ENCODE results near the gene TOE1.
"Not testable (repeated sequence)": the region's sequence is repeated elsewhere in the genome, so short reads cannot be mapped to it uniquely, and the experiment has no call there.

TOE1 gene

GRCh38 chr1:45355683-45356082 is 15.7 kb downstream of the TOE1 start:
- no peak for DNase-seq

GRCh38 chr1:45356186-45356585 is 16.2 kb downstream of the TOE1 start:
- DNase-seq, result no peak

DNA sequence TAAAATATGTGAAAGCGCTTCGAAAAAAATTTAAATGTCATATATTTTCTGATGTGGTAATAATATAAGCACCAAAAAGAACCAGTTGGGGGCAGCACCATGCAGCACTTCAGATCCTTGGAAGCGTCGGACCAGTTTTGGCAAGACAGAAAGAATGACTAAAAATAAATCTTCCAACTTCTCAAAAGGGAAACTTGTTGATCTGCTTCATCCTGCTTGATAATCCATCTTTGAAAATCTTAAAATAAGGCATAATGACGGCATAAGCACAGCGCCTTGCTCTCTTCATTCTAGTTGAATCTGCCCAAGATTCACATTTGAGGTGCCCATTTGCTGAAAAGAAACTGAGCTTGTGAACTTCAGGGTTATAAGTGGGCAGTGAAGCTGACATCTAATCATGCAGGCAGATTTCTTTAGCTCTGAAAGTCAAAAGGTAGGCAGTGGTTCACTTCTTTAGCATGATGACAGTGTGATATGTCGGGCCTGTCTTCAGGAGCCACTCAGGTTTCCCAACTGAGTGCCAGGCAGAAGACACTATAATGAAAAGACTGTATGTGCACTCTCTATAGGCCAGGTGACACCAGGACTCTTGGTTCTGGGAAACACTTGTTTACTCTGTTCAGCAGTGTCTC is 20.0 kb downstream of the TOE1 start:
- peak; percentile 47 to 60 for DNase-seq

DNA sequence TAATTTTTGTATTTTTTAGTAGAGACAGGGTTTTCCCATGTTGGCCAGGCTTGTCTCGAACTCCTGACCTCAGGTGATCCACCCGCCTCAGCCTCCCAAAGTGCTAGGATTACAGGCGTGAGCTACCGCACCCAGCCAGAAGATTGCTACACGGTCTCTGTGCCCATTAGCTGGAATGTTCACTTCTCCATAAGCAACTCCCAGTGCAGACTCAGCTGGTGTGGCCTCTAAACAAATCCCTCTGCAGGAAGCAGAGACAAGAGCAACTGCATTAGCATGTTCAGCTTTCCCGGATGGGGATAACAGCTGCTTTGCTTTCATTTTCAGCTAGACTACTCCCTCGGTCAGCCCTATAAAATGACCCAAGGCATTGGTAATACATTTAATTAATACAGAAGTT is 21.0 kb downstream of the TOE1 start:
- DNase-seq, result not testable (repeated sequence)

- no peak for DNase-seq
Observed at GRCh38 chr1:45364294-45364693, 24.3 kb downstream of the TOE1 start.

GRCh38 chr1:45365051-45365450 is 25.1 kb downstream of the TOE1 start:
- no peak for DNase-seq

- DNase-seq, result no peak
Observed at GRCh38 chr1:45370575-45370974, 30.6 kb downstream of the TOE1 start.

DNA sequence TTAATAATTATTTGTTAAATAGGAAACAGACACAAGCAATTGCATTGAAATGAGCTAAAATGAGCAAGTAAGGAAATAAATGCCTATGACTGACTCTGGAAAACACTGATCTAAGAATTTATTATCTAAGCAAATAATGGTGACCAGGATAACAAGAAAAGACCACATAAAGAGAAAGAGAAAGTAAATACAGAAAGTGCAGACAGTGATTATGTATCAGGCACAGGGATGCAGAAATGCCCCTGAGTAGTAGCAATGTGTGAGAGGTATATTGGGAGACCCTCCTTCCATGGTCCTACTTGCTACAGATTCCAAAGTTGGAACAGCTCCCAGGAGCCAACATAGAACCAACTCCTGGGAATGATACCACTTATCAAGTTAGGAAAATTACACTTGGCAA is 33.6 kb downstream of the TOE1 start:
- no peak for DNase-seq

GRCh38 chr1:45375104-45376090 is 35.4 kb downstream of the TOE1 start:
- DNase-seq, result no peak

DNA sequence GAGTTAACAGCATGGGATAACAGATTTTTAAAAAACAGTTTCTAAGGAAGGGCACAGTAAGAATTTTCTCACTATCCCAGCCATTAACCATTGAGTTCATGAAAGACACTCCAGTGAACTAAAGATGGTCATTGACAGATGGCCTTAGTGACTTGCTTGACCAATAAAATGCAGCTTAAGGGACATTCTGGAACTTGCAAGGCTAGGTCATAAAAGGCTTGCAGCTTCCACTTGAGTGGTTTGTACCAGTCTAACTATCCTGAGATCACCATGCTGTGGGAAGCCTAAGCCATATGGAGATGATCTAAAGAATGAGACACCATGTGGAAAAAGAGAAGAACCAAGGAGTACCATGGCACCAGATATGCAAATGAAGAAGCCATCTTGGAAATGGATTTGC is 38.2 kb downstream of the TOE1 start:
- no peak for DNase-seq

GRCh38 chr1:45379524-45379923 is 39.6 kb downstream of the TOE1 start:
- DNase-seq, result no peak

DNA sequence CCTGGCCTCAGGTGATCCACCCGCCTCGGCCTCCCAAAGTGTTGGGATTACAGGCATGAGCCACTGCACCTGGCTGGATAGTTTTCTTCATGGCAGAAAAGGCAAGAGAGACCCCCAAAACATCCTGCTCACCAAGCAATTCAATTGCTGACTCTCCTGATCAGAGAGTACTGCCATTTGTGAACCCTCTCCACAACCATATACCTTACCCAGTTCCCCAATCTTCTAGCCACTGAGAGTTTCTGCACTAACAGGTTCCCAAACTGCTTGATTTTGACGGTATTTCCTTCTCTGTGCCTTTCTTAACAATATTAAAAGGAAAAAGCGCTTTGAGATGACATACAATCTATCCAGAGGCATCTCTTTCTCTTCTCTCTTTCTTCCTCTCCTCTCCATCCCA is 40.2 kb downstream of the TOE1 start:
- no peak for DNase-seq

DNA sequence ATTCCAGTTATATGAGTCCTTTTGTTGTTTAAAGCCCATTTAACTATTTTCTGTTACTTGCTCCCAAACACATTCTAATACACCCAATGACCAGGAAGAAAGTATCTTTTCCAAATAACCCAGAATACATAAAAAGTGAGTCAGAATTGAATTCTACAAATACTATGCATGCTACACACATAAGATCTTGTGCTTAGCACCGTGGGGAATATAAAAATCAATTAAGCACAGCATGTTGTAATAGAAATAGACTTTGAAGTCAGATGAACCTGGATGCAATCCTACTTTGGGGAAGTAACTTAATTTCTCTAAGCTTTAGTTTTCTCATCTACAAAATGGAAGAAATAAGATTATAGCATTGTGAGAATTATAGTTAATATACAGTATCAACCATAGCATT is 40.8 kb downstream of the TOE1 start:
- no peak for DNase-seq

DNA sequence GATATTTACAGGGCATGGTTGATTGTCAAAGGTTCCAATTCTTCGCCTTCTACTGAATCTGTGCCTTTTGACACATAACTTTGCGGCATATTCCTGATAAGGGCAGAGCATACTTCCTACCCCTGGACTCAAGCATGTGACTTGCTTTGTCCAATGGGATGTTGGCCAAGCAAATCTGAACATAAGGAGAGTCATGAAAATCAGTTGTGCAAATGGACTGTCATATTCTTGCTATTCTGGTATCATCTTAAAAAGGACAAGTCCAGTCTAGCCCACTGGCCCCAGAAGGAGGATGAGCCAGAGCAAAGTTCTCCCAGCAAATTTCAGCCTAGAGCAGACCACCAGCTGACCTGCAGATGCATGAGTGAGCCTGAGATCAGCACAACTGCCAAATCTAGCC is 41.3 kb downstream of the TOE1 start:
- DNase-seq, result no peak

DNA sequence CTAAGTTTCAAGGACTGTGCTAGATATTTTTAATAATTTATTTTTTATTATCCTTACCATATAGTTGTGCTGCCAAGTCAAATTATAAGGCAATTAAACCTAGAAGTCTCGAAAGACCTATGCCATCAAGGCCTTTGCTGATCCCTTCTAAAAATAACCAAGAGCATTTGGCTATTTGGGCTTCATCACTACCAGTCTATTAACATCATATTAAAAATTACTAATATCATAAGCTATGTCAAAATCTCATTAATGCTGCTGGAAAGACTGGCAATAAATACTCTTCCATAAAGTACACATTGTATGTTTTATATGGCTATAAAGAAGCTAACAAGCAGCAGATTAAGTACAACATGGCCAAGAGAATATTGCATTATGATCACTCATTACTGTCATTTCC is 43.2 kb downstream of the TOE1 start:
- no peak for DNase-seq

DNA sequence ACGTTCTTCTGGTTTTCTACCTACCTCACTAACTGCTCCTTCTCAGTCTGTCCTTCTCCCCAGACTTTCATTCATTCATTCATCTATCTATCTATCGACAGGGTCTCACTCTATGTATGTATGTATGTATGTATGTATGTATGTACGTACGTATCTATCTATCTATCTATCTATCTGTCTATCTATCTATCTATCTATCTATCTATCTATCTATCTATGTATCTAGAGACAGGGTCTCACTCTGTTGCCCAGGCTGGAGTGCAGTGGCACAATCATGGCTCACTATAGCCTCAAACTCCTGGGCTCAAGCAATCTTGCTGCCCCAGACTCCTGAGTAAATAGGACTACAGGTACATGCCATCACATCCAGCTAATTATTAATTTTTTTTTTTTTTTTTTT is 44.2 kb downstream of the TOE1 start:
- DNase-seq, result not testable (repeated sequence)

GRCh38 chr1:45385302-45385701 is 45.3 kb downstream of the TOE1 start:
- no peak for DNase-seq

- no peak for DNase-seq
Observed at GRCh38 chr1:45386219-45386618, 46.2 kb downstream of the TOE1 start.
